Measurements from ENCODE around the gene ATF5.
"Not testable (repeated sequence)": the region's sequence is repeated elsewhere in the genome, so short reads cannot be mapped to it uniquely, and the experiment has no call there.

Gene ATF5

DNA sequence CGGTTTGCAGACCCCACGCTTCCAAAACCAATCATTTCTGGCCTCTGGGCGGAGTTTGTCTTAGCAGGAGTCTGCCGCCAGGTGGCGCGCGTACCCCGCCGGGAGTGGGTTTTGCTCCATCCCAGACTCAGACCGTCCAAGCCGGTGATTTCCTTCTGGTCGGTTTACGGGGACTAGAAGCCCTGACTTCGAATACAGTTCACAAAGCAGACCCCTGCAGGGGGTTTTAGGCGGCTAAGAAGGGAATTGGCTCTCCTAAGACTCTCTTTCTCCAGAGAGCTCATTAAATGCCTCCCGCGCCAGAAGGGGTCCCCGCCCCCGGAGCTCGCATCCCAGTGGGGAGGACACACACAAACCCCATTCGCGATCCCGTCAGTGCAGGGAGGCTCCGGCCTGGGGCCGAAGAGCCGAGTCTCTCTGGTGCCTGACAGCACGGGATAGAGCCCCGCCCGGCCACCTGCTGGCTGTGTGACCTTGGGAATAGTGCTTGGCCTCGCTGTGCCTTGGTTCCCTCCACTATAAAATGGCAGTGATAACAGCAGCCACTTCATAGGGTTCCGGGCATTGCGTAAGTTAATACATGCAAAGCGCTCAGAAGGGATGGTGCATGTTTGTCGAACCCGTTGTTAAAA lies 8.9 kb downstream of the ATF5 start:
- peak overlapping the region; percentile 36 for H3K4me3 ChIP-seq (ENCODE audit: control insufficient read depth, low read depth, low read length)
- DNase-seq (ENCODE audit: low read depth) = peak; percentile 65
- TF ChIP-seq, protein P1, sequence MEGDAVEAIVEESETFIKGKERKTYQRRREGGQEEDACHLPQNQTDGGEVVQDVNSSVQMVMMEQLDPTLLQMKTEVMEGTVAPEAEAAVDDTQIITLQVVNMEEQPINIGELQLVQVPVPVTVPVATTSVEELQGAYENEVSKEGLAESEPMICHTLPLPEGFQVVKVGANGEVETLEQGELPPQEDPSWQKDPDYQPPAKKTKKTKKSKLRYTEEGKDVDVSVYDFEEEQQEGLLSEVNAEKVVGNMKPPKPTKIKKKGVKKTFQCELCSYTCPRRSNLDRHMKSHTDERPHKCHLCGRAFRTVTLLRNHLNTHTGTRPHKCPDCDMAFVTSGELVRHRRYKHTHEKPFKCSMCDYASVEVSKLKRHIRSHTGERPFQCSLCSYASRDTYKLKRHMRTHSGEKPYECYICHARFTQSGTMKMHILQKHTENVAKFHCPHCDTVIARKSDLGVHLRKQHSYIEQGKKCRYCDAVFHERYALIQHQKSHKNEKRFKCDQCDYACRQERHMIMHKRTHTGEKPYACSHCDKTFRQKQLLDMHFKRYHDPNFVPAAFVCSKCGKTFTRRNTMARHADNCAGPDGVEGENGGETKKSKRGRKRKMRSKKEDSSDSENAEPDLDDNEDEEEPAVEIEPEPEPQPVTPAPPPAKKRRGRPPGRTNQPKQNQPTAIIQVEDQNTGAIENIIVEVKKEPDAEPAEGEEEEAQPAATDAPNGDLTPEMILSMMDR (conservative IDR thresholded peaks at IDR 0.05; ENCODE audit: control insufficient read depth, insufficient read depth, low read depth, low read length) = peak; percentile 97

DNA sequence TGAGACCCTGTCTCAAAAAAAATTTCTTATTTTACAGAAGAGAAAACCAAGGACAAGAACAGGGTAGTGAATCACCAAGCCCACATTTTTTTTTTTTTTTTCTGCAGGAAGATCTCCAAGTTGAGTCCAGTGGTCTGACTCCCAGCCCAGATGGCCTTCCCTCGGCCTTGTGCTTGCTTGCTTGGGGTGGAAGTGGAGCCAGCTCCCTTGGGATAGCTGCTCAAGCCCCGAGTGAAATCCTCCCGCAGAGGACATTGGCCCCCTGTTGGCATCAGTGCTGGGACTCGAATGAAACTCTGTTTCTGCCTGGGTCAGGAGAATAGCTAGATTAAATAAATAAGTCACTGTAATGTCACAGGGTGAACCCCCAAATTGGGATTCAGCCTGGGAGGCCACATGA lies 9.7 kb downstream of the ATF5 start:
- peak; percentile 27 for DNase-seq (ENCODE audit: low read depth)
- TF ChIP-seq, protein P1 (conservative IDR thresholded peaks at IDR 0.05; ENCODE audit: control insufficient read depth, insufficient read depth, low read depth, low read length) = no peak

DNA sequence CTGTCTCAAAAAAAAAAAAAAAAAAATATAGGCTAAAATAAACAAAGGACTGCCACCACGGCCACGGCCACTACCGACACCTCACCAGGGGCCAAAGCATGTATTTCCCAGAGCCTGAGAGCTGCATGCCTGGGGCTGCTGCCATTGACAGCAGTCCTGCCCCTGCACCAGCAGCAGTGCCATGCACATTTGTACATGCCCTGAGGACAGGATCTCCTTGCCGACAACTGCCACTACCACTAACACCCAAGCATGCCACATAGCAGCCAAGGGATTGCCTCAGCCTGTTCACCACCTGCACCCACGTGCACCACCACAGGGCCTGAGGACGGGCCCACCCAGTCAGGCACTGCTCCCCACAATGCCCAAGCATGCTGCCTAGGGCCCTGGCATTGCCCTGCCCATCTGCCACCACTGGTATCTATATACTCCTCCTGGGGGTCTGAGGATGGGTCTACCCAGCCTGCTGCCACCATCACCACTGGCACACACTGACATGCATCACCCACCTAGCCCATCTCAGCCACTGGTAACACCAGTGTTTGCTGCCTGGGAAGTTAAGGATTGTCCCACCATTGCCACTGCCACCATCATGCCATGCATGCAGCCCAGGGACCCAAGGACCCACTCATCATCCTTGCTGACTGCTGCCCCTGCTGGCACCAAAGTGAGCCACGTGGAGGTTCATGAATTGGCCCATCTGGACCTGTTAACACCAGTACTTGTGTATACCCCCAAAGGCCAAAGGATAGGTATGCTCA lies 10.9 kb downstream of the ATF5 start:
- TF ChIP-seq, protein P1 (conservative IDR thresholded peaks at IDR 0.05; ENCODE audit: control insufficient read depth, insufficient read depth, low read depth, low read length) = no peak
- no peak for DNase-seq (ENCODE audit: low read depth)
- H3K4me3 ChIP-seq (ENCODE audit: control insufficient read depth, low read depth, low read length) = no peak overlapping the region

More for the DNA sequence above, 9.7 kb downstream of the ATF5 start:
- no peak overlapping the region for H3K4me3 ChIP-seq (ENCODE audit: control insufficient read depth, low read depth, low read length)

DNA sequence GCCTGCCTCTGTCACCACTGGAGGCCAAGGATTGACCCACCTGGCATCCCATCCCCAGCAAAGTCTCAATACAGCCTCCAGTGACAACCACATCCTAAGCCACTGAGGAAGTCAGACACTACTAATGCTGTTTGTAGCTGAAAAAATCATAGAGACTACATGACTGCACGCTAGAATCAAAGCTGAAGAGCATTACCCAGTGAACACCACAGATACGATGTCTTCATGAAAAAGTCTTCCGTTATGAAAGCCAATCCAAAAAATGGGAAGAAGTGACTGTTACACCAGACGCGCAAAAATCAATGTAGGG lies 11.4 kb downstream of the ATF5 start:
- TF ChIP-seq, protein P1 (conservative IDR thresholded peaks at IDR 0.05; ENCODE audit: control insufficient read depth, insufficient read depth, low read depth, low read length) = no peak
- no peak for DNase-seq (ENCODE audit: low read depth)

DNA sequence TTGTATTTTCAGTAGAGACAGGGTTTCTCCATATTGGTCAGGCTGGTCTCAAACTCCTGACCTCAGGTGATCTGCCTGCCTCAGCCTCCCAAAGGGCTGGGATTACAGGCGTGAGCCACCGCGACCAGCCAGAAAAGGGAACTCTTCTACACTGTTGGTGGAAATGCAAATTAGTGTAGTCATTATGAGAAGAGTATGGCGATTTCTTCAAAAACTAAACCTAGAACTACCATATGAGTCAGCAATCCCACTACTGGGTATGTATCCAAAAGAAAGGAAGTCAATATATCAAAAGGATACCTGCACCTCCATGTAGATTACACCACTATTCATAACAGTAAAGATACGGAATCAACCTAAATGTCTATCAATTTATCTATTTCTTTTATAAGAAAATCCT lies 15.6 kb downstream of the ATF5 start:
- not testable (repeated sequence) for DNase-seq (ENCODE audit: low read depth); H3K4me3 ChIP-seq (ENCODE audit: control insufficient read depth, low read depth, low read length)

More for the DNA sequence above, 11.4 kb downstream of the ATF5 start:
- H3K4me3 ChIP-seq (ENCODE audit: control insufficient read depth, low read depth, low read length) = no peak overlapping the region

DNA sequence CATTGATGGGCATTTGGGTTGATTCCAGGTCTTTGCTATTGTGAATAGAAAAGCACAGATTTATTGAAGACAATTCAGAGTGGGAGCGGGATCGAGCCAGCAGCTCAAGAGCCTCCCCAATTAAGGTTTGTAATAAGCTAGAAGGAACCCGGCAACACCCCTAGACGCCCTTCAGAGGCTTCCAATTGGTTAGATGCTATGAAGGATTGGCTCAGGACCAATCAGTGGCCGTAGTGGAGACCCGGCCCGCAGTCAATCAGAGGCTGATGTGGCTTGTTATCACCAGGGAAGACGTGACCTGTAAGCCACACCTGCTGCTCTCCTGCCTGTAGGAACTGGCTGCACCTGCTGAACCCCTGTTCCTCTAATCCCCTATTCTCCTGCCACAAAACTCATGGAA lies 17.4 kb downstream of the ATF5 start:
- no peak overlapping the region for H3K4me3 ChIP-seq (ENCODE audit: control insufficient read depth, low read depth, low read length)
- DNase-seq (ENCODE audit: low read depth) = no peak
- TF ChIP-seq, protein P1 (conservative IDR thresholded peaks at IDR 0.05; ENCODE audit: control insufficient read depth, insufficient read depth, low read depth, low read length) = no peak

DNA sequence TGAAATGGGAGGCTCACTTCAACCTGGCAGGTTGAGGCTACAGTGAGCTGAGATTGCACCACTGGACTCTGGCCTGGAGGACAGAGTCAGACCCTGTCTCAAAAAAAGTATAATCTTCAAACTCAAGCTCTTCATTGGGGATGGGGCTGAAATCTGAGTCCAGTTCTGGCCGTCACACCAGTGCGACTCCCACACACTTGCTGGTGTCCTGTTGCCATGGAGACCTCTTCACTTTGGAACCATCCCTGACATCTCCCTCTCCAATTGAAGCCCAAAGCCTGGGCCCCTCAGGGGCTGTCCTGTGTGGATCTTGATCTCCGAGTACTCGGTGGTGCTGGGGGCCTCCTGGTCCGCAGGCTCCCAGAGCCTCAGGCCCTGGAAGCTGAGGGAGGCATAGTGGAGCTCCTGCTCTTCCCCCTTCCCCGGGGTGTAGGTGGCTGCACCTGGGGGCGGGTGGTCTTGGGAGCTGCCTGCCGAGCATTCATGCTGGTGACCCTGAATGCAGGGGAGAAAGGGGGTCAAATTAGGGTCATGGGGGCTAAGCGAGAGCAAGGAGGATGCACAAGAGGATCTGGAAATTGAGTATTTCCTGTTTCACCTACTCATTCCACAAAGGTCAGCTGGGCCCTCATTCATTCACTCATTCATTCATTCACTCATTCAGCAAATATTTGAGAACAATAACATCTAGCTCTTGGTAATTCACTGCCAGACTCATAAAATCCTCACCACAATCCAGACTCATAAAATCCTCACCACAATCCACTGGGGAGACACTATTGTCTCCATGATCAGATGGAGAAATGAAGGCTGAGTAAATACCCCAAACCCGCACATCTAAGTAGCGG lies 21.0 kb downstream of the ATF5 start:
- TF ChIP-seq, protein P1 (conservative IDR thresholded peaks at IDR 0.05; ENCODE audit: control insufficient read depth, insufficient read depth, low read depth, low read length) = no peak
- H3K4me3 ChIP-seq (ENCODE audit: control insufficient read depth, low read depth, low read length) = no peak overlapping the region
- DNase-seq (ENCODE audit: low read depth) = peak; percentile 21
